A204.1 (cell line): ENCODE results near the gene THOC2.
"Not testable (repeated sequence)": the region's sequence is repeated elsewhere in the genome, so short reads cannot be mapped to it uniquely, and the experiment has no call there.

Source experiments
- FAIRE-seq: peaks from 2 replicates; lab custom pipeline; 2012; peaks lifted over from hg19 to GRCh38; lab: Jason Lieb, UNC

THOC2 gene

DNA sequence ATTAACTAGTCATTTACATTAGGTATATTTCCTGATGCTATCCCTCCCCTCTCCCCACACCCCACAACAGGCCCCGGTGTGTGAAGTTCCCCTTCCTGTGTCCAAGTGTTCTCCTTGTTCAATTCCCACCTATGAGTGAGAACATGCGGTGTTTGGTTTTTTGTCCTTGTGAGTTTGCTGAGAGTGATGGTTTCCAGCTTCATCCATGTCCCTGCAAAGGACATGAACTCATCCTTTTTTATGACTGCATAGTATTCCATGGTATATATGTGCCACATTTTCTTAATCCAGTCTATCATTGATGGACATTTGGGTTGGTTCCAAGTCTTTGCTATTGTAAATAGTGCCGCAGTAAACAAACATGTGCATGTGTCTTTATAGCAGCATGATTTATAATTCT is 69.1 kb downstream of the THOC2 start:
- not testable (repeated sequence) for FAIRE-seq

DNA sequence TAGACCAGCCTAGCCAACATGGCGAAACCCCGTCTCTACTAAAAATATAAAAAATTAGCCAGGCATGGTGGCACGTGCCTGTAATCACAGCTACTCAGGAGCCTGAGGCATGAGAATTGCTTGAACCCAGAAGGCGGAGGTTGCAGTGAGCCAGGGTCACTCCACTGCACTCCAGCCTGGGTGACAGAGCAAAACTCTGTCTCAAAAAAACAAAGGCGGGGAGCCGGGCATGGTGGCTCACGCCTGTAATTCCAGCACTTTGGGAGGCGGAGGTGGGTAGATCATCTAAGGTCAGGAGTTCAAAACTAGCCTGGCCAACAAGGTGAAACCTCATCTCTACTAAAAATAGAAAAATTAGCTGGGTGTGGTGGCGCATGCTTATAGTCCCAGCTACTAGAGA is 76.3 kb downstream of the THOC2 start:
- FAIRE-seq, result not testable (repeated sequence)

DNA sequence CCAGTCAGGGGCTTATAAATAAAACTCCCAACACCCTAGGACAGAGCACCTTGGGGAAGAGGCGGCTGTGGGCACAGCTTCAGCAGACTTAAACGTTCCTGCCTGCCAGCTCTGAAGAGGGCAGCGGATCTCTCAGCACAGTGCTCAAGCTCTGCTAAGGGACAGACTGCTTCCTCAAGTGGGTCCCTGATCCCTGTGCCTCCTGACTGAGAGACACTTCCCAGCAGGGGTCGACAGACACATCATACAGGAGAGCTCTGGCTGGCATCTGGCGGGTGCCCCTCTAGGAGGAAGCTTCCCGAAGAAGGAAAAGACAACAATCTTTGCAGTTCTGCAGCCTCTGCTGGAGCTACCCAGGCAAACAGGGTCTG is 84.1 kb downstream of the THOC2 start:
- not testable (repeated sequence) for FAIRE-seq

DNA sequence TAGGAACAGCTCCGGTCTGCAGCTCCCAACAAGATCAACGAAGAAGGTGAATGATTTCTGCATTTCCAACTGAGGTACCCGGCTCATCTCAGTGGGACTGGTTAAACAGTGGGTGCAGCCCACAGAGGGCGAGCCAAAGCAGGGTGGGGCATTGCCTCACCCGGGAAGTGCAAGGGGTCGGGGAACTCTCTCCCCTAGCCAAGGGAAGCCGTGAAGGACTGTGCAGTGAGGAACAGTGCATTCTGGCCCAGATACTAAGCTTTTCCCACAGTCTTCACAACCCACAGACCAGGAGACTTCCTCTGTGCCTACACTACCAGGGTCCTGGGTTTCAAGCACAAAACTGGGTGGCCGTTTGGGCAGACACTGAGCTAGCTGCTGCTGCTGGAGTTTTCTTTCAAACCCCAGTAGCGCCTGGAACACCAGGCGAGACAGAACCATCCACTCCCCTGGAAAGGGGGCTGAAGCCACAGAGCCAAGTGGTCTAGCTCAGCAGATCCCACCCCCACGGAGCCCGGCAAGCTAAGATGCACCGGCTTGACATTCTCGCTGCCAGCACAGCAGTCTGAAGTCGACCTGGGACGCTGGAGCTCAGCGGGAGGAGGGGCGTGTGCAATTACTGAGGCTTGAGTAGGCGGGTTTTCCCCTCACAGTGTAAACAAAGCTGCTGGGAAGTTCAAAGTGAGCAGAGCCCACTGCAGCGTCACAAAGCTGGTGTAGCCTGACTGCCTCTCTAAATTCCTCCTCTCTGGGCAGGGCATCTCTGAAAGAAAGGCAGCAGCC is 84.6 kb downstream of the THOC2 start:
- no peak for FAIRE-seq

DNA sequence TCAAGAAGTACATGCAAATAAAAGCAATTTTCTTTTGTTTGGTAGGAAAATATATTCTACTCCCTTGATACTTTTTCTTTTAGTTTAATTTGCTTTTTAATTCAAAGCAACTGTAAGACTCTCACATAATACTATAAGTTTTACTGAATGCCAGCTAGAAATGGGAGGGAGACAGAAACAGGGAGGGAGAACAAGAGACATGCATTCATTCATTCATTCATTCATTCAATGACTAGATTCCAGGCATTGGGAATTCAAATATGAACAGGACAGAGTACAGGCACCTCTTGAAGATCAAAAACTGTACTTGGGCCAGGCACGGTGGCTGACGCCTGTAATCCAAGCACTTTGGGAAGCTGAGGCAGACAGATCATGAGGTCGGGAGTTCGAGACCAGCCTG is 85.6 kb downstream of the THOC2 start:
- FAIRE-seq, result no peak

DNA sequence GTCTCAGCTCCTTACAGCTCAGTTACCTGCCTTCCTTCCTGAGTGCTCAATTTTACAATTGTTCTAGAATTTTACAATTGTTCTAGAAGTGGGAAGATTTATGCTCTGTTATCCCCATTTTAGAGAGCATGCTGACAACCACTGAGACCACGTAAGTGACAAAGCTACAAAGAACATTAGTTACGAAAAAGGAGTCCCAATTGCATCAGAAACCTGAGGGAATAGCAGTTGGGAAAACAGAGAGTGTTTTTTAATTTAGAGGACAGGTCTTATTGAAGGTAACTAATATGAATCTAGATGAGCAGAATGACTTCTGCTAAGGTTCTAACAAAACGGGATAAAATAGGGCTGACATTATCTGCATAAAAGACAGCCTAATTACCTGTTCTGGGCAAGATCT is 103.3 kb downstream of the THOC2 start:
- FAIRE-seq, result no peak

DNA sequence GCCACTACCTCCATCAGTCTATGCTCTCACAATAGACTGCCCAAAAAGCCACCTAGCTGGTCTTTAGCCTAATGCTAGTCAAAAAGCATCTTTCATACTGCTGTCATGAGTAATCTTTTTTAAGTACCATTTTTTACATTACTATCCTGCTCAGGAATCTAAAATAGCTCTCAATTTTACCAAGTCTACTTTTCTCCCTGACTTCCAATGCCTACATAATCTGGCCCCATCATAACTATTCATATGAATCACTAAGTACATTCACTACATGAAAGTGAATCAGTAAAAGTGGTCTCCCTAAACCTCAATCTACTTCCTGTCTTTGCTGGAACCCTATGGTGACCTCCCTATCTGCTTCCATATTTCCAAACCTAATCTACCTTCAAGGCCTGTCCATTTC is 105.9 kb downstream of the THOC2 start:
- no peak for FAIRE-seq

DNA sequence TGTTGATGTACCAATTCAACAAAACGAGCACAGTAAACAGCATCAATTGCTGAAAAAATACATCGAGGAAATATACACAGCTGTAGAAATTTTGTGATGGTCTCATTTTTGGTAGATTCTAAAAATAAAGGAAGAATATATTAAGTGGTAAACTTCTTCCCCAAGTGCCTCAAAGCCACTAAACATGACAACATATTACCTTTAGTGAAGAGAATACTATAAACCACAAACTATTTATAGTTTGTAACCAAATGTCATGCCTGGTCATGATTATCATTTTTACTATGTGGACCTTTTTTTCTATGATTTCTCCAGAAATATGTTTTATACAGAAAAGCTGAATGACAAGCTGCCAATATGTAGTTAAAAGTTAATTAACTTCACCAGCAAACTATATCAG is 106.9 kb downstream of the THOC2 start:
- no peak for FAIRE-seq

DNA sequence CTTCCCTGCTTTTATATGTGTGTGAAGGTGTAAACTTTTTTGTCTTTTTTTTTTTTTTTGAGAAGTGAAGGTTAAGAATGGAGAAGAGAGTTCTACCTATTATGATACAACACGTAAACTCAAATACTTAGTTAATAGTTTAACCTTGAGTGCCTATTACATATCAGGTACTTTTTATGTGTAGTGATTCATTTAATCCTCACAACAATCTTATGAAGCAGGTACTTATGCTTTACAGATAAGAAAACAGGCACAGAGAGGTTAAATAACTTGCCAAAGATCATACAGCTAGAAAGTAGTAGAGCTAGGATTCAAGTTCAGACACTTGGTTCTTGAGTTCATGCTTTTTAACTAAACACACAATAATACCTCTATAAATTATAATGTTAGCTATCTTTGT is 107.4 kb downstream of the THOC2 start:
- no peak for FAIRE-seq

DNA sequence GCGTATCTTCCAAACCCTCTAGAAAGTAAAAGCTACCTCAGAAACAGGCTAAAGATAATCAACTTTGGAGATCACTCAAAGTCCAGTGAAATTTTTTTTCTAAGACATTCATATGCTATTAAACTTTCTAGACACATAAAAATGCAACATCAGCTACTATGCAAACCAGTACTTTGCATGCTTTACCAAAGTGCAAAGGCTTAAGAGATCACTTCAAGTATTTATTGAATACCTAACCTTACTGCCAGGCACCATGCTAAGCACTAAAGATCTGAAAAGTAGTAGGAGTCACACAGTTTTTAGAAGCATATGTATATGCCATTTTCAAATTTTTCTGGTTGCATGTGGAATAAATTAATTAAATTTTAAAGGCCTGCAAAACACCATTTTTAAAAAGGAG is 115.8 kb downstream of the THOC2 start:
- no peak for FAIRE-seq

DNA sequence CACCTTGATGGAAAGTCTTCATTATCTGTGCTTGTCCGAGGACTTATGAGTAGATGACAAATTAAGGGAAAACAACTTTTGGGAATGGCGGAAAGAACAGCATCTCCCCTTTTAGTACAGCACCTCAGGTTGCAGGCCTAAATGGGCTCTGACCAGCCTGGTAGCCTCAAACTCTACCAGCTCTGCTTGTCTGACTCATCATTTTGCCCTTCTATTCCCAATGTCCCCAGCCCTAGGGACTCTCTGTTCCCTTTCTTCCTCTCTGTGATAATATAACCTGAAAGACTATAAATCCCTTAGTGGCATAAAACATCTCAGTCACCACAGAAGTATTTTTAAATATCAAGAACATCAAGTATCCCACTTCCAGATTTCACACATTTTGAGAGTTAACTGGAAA is 121.9 kb downstream of the THOC2 start:
- FAIRE-seq, result no peak

DNA sequence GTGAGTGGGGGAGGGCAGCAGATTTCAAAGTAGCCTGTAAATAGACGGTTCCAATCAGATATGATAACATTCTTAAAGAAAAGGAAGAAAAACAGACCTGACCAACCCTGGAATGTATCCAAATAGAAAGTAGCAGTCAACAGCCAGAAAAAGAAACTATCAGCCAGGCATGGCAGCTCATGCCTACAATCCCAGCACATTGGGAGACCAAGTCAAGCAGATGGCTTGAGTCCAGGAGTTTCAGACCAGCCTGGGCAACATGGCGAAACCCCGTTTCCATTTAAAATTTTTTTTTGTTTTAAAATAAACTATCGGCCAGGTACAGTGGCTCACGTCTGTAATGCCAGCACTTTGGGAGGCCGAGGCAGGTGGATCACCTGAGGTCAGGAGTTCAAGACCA is 125.0 kb downstream of the THOC2 start:
- FAIRE-seq, result no peak

DNA sequence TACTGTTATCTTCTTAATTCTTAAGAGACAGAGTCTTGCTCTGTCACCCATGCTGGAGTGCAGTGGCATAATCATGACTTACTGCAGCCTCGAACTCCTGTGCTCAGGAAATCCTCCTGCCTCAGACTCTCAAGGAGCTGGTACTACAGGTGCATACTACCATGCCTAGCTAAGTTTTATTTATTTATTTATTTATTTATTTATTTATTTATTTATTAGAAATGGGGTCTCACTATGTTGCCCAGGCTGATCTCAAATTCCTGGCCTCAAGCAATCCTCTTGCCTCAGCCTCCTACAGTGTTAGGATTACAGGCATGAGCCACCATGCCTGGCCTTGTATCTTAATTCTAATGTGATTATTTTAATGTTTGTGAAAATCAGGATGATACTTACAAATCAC is 125.6 kb downstream of the THOC2 start:
- FAIRE-seq, result no peak

DNA sequence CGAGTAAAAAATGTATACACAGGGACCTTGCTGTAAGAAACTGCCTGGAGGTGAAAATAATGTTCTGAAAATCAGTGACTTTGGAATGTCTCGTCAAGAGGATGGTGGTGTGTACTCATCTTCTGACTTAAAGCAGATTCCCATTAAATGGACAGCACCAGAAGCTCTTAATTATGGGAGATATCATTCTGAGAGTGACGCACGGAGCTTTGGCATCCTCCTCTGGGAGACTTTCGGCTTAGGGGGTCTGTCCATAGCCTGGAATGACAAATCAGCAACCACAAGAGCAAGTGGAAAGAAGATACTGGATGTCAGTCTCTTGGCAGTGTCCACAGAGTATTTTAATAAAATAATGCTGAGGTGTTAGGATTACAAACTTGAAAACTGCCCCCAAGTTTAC is 129.4 kb downstream of the THOC2 start:
- no peak for FAIRE-seq

DNA sequence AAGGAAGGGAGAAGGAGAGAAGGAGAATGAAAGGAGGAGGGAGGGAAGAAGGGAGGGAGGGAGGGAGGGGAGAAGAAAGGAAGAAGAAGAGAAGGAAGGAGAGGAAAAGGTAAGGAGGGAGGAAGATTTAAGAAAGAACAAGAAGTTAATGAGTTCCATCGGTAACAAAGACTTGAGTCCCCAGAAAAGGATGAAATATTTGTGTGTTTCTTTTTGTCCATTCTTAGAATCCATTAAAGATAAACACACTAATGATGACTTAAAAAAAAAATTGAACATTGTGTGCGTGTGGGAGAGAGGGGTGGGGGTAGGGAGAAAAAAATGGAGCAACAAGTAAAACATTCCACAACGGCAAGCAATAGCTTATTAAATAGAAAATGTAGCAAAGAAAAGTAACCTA is 131.4 kb downstream of the THOC2 start:
- FAIRE-seq, result no peak

DNA sequence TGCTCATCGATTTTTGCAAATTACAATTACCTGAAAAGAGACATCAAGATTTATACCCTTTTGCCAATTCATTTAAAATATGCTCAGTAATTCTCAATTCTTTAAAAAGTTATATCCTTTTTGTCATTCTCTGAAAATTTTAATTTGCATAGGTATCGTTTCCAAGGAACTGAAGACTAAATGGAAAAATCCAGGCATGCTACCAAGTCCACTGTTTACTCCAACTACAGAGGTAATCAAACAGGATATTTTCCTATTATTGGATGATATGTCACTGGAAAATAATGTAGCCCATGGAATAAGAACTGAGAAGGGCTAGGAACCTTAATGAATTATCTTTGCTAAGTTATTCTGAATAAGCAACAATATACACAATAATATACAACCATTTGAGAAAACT is 132.7 kb downstream of the THOC2 start:
- FAIRE-seq, result no peak

DNA sequence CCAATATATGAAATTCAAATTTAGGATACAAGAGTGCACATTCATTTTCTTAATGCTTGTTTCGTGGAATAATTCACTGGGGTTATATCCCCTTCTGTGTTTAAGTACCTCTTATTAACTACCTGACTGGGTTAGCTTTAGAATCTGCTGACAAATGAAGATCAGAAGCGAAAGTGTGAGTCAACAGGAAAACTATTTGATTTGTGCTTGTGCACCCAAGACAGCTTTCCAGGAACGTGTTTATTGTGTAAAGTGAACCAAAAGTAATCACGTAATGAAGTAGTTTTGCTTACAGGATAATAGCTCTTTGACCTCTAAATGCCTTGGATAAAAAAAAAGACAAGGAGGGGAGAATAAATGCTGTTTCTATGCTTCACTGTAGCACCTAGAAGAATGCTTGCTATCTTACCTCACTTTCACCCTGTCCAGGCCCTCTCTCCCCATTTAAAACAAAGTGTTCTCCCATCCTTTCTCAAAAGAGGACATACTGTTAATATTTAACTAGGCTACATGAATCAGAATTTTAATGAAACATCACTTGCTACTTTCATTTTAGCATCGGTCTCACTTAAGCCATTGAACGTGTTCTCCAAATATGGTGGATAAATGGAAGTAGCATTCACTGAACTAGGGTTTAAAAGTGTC is 141.9 kb downstream of the THOC2 start:
- FAIRE-seq, result no peak

DNA sequence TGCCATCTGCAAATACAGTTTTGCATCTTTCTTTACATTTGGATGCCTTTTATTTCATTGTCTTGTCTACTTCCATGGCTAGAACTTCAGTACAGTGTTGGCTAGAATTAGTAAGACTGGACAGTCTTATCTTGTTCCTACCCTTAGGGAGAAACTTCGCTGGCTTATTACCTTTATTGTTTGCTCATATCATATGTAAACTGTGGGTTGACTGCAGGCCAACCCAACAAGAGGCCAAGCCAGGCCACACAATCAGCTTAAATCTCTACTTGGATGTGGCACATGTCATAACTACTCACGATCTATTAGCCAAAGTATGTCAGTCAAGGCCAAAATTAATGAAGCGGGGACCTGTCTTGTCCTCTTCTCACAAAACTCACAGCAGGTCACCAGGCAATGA is 144.1 kb downstream of the THOC2 start:
- FAIRE-seq, result no peak

DNA sequence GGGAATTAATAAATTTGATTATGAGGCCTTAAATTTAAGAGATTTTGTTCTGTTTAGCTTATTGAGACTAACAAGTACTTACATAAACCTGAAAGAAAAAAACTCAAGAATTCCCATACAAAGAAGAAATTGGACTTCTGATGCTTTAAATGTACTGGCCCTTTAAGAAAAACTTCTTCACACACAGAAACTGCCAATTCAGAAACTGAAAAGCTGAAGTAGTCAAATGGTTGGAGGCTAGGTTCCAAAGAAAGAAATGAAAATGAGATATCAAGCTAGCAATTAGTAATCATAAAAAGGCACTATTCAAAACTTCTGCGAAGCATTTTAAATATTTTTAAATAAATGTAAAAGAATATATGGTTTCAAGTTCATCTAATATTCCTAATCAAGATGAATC is 151.3 kb downstream of the THOC2 start:
- FAIRE-seq, result no peak

DNA sequence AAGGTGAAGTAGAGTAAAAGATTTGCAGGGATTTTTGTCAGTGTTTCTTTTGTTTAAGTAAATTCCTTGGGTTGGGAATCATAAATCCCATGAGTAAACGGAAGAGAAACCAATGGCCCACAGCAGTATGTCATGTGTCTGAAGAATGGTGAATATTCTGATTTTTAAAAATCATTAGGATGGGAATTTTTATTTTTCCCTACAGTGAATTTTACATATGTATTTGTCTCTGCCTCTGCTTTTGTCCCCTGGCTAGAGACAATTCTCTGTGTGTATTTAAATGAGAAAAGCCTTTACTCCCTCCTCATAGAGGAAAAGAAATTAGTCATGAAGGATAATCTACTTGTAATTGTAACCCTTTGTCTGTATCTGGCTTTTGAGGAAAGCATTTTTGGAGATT is 152.1 kb downstream of the THOC2 start:
- no peak for FAIRE-seq

DNA sequence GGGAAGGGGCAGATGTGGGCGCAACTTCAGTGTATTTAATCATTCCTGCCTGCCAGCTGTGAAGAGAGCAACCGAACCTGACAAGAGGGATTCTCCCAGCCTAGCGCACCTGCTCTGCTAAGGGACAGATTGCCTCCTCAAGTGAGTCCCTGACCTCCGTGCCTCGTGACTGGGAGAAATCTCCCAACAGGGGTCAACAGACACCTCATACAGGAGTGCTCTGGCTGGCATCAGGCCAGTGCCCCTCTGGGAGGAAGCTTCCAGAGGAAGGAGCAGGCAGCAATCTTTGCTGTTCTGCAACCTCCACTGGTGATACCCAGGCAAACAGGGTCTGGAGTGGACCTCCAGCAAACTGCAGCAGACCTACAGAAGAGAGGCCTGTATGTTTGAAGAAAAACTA is 158.8 kb downstream of the THOC2 start:
- FAIRE-seq, result not testable (repeated sequence)

DNA sequence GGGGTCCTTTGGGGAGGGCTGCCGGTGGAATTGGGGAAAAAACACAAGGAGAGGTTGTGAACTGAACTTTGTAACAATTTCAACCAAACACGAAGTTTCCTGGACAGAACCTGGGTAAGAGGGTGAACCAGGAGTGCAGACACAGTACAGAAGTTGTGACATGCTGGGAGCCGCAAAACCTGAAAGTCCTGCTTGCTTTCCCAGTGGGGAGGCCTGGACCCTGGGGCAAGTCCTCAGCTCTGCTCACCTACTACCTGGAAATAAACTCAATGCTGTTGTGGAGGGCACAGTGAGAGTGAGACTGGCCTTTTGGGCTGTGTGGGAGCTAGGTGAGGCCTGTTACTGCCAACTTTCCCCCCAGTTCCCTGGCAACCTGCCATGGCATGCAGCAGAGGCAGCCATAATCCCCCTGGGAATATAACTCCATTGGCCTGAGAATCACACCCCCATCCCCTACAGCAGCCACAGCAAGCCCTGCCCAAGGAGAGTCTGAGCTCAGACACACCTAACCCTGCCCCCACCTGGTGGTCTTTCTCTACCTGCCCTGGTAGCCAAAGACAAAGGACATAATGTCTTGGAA is 162.8 kb downstream of the THOC2 start:
- FAIRE-seq, result no peak

DNA sequence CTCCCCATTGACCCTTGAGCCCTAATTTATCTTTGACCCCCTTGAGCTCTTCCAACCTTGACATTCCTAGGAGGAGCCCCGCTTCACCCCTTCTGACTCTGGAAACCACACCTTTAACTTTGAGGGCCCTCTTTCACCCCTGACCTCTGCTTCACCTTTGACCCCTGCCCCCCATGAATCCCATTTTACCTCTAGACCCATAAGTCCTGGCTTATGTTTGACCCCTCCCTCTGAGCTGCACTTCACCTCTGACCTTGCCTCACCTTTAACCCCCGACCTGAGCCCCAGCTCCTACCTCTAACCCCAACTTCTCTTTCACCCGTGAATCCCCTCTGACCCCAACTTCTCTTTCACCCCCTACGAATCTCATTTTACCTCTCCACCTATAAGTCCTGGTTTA is 169.7 kb downstream of the THOC2 start:
- no peak for FAIRE-seq
